RPMI8226 (cell line): ENCODE data around the gene TTC21A.

Experiments
- DNase-seq: peaks from one replicate; pipeline ENCODE4 v3.0.0-alpha.2; 2015

Gene TTC21A

DNA sequence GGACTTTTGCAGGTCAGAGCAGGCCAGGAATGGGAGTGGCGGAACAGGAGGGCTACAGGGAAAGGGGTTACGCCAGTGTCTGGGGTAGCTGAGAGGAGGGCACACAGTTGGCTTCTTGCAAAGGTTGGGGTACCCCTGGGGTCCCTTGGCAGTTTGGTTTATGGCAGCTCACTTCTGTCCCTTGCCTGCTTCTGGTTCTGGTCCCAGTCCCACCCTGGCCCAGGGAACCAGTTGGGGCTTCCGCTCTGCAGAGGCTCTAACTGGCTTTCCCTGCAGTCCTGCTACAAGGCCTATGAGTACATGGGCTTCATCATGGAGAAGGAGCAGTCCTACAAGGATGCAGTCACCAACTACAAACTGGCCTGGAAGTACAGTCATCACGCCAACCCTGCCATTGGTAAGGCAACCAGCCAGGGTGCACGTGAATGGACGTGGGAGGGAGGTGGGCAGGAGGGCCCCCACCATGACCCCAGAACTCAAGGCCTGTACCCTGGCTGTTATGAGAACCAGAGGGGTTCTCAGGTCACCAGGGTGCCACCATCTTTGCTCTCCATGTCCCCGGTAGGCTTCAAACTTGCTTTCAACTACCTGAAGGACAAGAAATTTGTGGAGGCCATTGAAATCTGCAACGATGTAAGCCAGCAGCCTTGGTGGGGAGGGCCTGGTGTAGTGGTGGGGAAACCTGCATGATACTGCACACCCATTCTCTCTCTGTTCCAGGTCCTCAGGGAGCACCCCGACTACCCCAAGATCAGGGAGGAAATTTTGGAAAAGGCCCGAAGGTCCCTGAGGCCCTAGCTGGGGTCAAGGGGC, 30.7 kb downstream of the TTC21A start:
- DNase-seq: no peak

DNA sequence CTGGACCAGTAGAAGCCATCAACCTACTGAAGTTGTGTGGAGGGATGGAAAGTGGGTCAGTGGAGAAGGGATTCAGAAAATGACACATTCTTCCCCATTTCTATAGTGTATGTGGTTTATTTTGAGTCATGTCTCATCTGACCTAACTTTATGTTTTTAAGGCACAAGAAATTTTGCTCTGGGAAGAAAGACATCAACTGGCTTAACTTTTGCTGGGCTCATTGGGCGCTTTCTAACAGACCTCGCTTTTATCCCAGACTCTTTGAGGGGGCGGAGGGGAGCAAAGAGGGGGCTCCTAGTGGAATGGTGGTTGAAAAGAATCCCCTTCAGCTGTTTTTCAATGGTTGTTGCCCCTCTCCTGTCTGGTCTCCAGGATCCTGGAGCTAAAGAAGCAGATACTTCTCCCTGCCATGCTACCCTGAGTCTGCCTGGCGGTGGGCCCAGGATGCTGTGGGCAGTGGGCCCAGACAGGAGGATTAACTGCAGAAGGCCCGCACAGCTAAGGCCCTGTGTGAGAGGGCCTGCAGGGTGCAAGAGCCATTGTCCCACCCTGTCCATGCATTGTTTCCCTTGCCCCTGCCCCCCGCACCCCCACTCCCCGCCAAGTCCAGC, 31.4 kb downstream of the TTC21A start:
- no peak for DNase-seq

DNA sequence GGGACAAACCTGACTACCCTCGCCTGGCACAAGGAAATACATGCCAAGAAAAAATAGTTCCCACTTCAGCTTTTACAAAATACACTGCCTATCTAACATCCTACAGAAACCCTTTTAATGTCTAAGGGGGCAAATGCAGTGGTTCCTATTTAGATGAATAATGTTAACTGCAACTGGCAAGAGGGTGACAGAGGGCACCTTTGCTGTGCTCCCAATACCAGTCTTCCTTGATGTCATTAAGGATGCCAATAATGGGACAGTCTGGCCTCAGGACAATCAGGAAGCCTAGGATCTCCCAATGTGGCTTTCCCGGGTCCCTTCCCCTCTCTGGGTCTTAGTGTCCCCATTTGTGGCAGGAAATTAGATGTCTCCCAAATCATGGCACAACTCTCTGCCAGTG, 32.0 kb downstream of the TTC21A start:
- DNase-seq: no peak

DNA sequence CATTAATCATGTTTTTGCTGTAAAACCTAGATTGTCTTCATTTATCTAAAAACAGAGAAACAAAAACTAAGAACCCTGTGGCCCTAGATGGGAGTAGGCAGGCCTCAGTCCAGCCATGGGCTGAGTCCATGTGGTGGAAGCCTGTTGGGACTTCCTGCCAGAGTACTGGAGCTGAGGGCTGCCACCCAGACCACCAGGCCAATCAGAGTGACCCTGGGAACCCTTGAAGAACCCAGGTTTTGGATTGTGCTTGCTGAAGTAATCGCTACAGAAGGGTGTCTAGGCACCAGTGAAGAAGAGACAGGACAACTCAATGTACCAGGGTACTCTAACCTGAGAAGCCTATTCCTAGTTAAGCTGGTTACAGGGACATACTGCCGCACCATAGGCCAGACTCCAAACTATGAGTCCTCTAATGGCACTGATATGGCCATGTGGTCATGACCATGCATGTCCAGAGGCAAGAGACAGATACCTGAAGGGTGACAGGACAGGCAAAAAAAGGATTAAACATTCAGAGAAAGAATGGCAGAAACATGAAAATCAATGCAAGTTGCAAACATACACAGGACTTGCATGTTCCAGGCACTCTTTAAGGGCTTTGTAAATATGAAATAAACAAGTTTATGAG, 33.0 kb downstream of the TTC21A start:
- no peak for DNase-seq

DNA sequence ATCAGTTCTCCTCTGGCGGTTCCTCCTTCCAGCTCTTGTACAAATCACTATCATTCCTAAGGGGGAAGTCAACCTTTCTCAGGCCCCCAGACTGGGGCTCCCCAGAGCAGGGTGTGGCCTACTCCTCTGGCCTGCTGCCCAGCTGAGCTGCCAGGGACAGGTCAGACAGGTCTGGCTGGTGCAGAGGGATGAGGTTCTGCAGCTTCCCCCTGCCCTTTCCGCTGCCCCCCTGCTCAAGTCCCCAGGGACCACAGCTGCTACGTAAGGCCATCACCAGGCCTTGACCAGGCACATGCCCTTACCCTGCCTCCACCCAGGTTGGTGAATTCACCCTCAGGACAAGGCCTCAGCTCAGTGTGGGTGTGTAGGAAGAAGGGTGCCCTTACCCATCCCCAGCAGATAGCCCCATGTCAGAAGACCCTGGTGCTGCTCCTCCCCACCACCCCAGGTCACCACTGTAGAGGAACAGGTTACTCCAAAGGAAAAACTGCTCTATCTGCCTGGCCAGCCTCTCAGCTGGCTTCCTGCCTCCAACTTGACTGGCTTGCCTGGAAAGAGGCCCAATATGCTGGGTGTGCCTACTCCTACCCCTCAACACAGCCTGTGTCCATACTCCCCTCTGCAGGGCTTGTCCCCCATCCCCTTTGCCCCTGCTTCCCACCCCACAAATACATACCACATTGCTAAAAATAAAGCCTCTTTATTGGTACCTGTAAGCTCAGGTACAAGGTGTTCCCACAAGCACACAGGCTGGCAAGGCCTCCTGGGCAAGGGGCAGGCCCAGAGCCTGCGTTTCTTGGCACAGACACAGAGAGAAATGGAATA, 33.9 kb downstream of the TTC21A start:
- DNase-seq: peak; percentile 24

DNA sequence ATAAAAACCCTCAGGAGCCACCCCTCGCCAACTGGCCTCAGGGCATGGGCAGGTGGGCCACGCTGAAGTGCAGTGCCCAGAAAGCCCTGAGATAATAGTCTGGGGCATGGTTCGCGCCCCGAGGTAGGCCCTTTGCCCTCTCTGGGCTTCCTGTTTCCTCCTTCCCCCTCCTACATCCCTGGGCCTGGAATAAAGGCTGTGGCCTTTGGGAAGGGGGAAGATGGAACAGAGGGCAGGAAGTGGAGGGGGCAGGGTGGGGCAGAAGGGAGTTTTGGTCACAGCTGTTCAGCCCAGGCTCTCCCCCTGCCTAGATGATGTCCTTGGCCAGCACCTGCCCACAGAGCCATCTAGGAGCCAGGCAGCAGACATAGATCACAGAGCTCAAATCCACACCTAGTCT, 34.6 kb downstream of the TTC21A start:
- DNase-seq: no peak

GRCh38 chr3:39143051-39143885, 35.8 kb downstream of the TTC21A start:
- no peak for DNase-seq

GRCh38 chr3:39144095-39144747, 36.7 kb downstream of the TTC21A start:
- no peak for DNase-seq

GRCh38 chr3:39144748-39145380, 37.4 kb downstream of the TTC21A start:
- no peak for DNase-seq

GRCh38 chr3:39146083-39146501, 38.6 kb downstream of the TTC21A start:
- DNase-seq: no peak

DNA sequence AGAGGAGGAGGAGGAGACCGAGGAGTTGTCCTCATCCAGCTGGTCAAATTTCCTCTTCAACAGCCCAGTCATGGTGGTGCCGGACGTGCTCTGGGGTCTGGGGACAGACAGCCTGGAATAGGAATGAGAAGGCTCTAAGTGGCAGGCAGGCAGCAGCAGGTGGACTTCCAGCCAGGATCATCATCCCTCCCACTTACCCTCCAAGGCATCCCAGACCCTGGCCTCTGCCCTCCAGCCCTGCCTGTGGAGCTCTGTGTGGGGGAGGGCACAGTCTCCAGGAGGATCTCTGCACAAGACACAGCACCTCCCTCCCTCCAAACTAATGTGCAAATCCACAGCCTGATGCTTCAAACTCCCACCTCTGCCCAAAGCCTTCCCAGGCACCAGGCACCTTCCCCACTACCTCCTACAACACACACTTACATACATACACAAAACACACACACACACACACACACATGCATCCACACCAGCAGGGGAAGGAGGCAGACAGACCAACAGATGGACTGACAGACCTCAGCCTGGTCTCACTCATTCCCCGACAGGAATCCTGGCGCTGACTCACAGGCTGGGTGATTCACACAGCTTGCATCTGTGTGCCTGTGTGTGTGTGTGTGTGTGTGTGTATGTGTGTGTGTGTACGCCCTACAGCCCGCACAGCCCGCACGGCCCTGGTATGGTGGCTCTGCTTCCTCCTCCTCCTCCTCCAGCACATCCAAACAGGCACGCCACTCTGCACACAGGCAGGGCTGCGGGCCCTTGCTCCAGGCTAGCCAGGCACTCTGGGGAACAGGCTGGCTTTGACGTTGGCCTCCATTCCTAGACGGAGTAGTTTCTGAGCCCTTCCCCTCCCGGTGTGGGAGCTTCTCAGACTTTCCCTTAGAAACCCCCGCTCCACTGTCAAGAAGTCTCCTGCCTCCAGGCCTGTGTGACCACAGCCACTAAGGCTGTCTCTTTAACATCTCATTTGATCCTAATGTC, 39.4 kb downstream of the TTC21A start:
- DNase-seq: no peak

GRCh38 chr3:39147711-39148434, 40.4 kb downstream of the TTC21A start:
- peak; percentile 59 for DNase-seq

- DNase-seq: peak; percentile 37
Observed at GRCh38 chr3:39148435-39149058, 41.1 kb downstream of the TTC21A start.

- DNase-seq: no peak
Observed at GRCh38 chr3:39149059-39149455, 41.6 kb downstream of the TTC21A start.

- no peak for DNase-seq
Observed at GRCh38 chr3:39149498-39150147, 42.1 kb downstream of the TTC21A start.

DNA sequence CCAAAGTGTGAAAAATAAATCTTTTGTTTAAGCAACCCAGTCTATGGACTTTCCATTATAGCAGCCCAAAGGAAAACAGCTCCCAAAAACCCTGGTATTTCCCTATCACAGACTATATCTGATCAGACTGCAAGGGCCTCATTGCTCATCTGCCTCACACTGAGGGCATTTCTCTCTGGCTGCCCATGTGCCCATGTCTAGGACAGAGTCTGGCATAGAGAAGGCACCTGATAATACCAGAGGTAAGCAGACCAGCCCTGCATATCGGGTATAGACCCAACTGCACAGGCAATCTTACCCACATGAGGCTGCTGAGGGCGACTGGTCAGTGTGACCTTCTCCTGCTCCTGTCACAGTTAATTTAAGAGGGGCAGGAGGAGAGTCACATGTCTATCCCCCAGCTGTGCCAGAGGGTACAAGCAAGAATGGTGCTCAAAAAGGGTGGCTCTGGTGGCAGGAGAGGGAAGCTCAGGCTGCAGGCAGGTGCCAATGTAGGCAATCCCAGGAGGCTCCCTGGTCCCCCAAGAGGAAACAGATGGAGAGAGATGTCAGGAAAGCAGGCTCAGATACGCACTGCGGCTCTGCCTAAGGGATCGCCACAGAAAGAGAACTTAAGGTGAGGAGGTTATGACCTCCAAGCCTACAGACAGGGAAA, 42.8 kb downstream of the TTC21A start:
- peak; percentile 39 for DNase-seq

GRCh38 chr3:39150803-39151631, 43.5 kb downstream of the TTC21A start:
- DNase-seq: peak; percentile 84
